Measurements from ENCODE around the gene DNAJC17.

Gene DNAJC17

GRCh38 chr15:40767838-40768500 is 39.3 kb downstream of the DNAJC17 start:
- DNase-seq (ENCODE audit: insufficient read length, low spot score) (no peak), FAIRE-seq (no peak)

GRCh38 chr15:40766906-40767837 is 40.1 kb downstream of the DNAJC17 start:
- FAIRE-seq (no peak), DNase-seq (ENCODE audit: insufficient read length, low spot score) (no peak)

- DNase-seq (ENCODE audit: insufficient read length, low spot score) (no peak), FAIRE-seq (no peak)
Observed at GRCh38 chr15:40766194-40766815, 41.0 kb downstream of the DNAJC17 start.

GRCh38 chr15:40764629-40765103 is 42.6 kb downstream of the DNAJC17 start:
- no peak for DNase-seq (ENCODE audit: insufficient read length, low spot score)
- FAIRE-seq, result peak; percentile 14

- DNase-seq (ENCODE audit: insufficient read length, low spot score), result no peak
- peak; percentile 69 for FAIRE-seq
Observed at GRCh38 chr15:40763801-40764628, 43.3 kb downstream of the DNAJC17 start, which contains the start of gene GCHFR. TSS of gene GCHFR (plus strand) at chr15:40764068. CDS start at chr15:40764181, 113 bp downstream.

- no peak for DNase-seq (ENCODE audit: insufficient read length, low spot score)
- no peak for FAIRE-seq
Observed at GRCh38 chr15:40762919-40763800, 44.1 kb downstream of the DNAJC17 start.

GRCh38 chr15:40759961-40760360 is 47.3 kb downstream of the DNAJC17 start:
- DNase-seq (ENCODE audit: insufficient read length, low spot score) (no peak), FAIRE-seq (no peak)

- no peak for FAIRE-seq
- DNase-seq (ENCODE audit: insufficient read length, low spot score), result no peak
Observed at GRCh38 chr15:40756938-40757337, 50.3 kb downstream of the DNAJC17 start.

GRCh38 chr15:40755812-40756208 is 51.5 kb downstream of the DNAJC17 start:
- DNase-seq (ENCODE audit: insufficient read length, low spot score) (no peak), FAIRE-seq (no peak)

- peak; percentile 90 for FAIRE-seq
Observed at GRCh38 chr15:40754883-40755811, 52.1 kb downstream of the DNAJC17 start, which contains the start of gene RMDN3. TSS of gene RMDN3 (minus strand) at chr15:40755254. CDS start at chr15:40754783, 471 bp downstream.

GRCh38 chr15:40754574-40754882 is 52.7 kb downstream of the DNAJC17 start:
- FAIRE-seq (no peak), DNase-seq (ENCODE audit: insufficient read length, low spot score) (no peak)

More at GRCh38 chr15:40754883-40755811, 52.1 kb downstream of the DNAJC17 start, which contains the start of gene RMDN3:
- peak; percentile 90 for DNase-seq (ENCODE audit: insufficient read length, low spot score)

GRCh38 chr15:40751745-40752144 is 55.5 kb downstream of the DNAJC17 start:
- DNase-seq (ENCODE audit: insufficient read length, low spot score) (no peak), FAIRE-seq (no peak)

- no peak for FAIRE-seq
- DNase-seq (ENCODE audit: insufficient read length, low spot score), result no peak
Observed at GRCh38 chr15:40750885-40751284, 56.4 kb downstream of the DNAJC17 start.

- FAIRE-seq, result no peak
- DNase-seq (ENCODE audit: insufficient read length, low spot score), result no peak
Observed at GRCh38 chr15:40749151-40749630, 58.1 kb downstream of the DNAJC17 start.

GRCh38 chr15:40747685-40748631 is 59.3 kb downstream of the DNAJC17 start:
- DNase-seq (ENCODE audit: insufficient read length, low spot score), result no peak
- no peak for FAIRE-seq

- FAIRE-seq (no peak), DNase-seq (ENCODE audit: insufficient read length, low spot score) (no peak)
Observed at GRCh38 chr15:40746916-40747418, 60.3 kb downstream of the DNAJC17 start.

GRCh38 chr15:40744815-40745152 is 62.5 kb downstream of the DNAJC17 start:
- FAIRE-seq (no peak), DNase-seq (ENCODE audit: insufficient read length, low spot score) (no peak)
